BJ (cell line): ENCODE results near the gene MYO3B. TPM values are rescaled to one million over a fixed set of nuclear protein-coding genes. Genes with fewer than 3 reads are reported as not detected.

Source experiments
- CTCF ChIA-PET: fragments of 350-600 bp; formaldehyde crosslinking; extraction: SDS; loops from one replicate; lab custom pipeline; 2021; ENCODE audit warnings: antibody characterized with exemption, inconsistent platforms; lab: Yijun Ruan, JAX
- POLR2A ChIA-PET: fragments of 300-600 bp; sonication (Branson Sonifier 250); formaldehyde crosslinking; extraction: SDS; loops from one replicate; lab custom pipeline; 2021; ENCODE audit warnings: antibody characterized with exemption; lab: Charles Lee
- DNase-seq: peaks from one replicate; pipeline ENCODE4 v3.0.0-alpha.2; 2011; ENCODE audit warnings: low read depth
- H3K27me3 ChIP-seq: 2 replicates; pipeline ENCODE4 v1.6.0; 2011; ENCODE audit warnings: low read length; ENCODE audit not compliant: control insufficient read depth, insufficient read depth
- H3K36me3 ChIP-seq: 2 replicates; pipeline ENCODE4 v1.5.1; 2011; ENCODE audit warnings: low read length; ENCODE audit not compliant: control insufficient read depth, insufficient read depth
- H3K4me3 ChIP-seq: 2 replicates; pipeline ENCODE4 v1.5.1; 2011; ENCODE audit warnings: low read depth, mild to moderate bottlenecking, control low read depth, low read length
- CTCF ChIP-seq: IDR thresholded peaks from 2 replicates; pipeline ENCODE4 v1.5.1; 2011; ENCODE audit warnings: low read depth, mild to moderate bottlenecking, control low read depth, inconsistent platforms, low read length, moderate library complexity; ENCODE audit not compliant: insufficient read depth
- polyA plus RNA-seq: library from polyadenylated mRNA; depleted of rRNA; stranded (reverse); fragments of >200 nt; gene quantifications from 2 replicates; pipeline ENCODE4 v1.2.3, GENCODE V29; 2011

MYO3B gene
- polyA plus RNA-seq, 1 experiment = not detected

- Histone ChIP-seq H3K27me3 (no peaks in the 10 kb centered on the region), H3K36me3 (no peaks in the 10 kb centered on the region), H3K4me3 (no peak overlapping the region)
- no peak for DNase-seq
- POLR2A ChIA-PET = no interaction called here
- CTCF ChIA-PET = interaction anchor here (1.3 kb wide), 1 partner anchor 9 kb away, joined by 3 read pairs; no protein-coding TSS in a partner anchor
- no peak for TF ChIP-seq CTCF
Observed at GRCh38 chr2:170227951-170228350, 50.0 kb downstream of the MYO3B start.

GRCh38 chr2:170228429-170228828 is 50.5 kb downstream of the MYO3B start:
- Histone ChIP-seq H3K27me3 (no peaks in the 10 kb centered on the region), H3K4me3 (no peak overlapping the region), H3K36me3 (no peaks in the 10 kb centered on the region)
- no peak for TF ChIP-seq CTCF
- no peak for DNase-seq
- CTCF ChIA-PET = interaction anchor here (1.3 kb wide), 1 partner anchor 8 kb away, joined by 3 read pairs; no protein-coding TSS in a partner anchor
- POLR2A ChIA-PET = no interaction called here

GRCh38 chr2:170229125-170229524 is 51.2 kb downstream of the MYO3B start:
- ChIA-PET CTCF (interaction anchor here (0.9 to 1.3 kb wide), 2 partner anchors 8 to 20 kb away, joined by 3 read pairs; no protein-coding TSS in a partner anchor), POLR2A (no interaction called here)
- Histone ChIP-seq H3K36me3 (no peaks in the 10 kb centered on the region), H3K4me3 (no peak overlapping the region), H3K27me3 (no peaks in the 10 kb centered on the region)
- no peak for DNase-seq
- TF ChIP-seq CTCF = no peak

- H3K27me3 ChIP-seq = no peaks in the 10 kb centered on the region
- ChIA-PET CTCF (interaction anchor here (0.9 kb wide), 1 partner anchor 19 kb away, joined by 3 read pairs; no protein-coding TSS in a partner anchor), POLR2A (no interaction called here)
- no peak for TF ChIP-seq CTCF
- no peaks in the 10 kb centered on the region for H3K36me3 ChIP-seq
- H3K4me3 ChIP-seq = no peak overlapping the region
- no peak for DNase-seq
Observed at GRCh38 chr2:170229744-170230143, 51.8 kb downstream of the MYO3B start.

GRCh38 chr2:170235860-170236679 is 58.1 kb downstream of the MYO3B start:
- ChIA-PET POLR2A (no interaction called here), CTCF (interaction anchor here (0.6 to 2.1 kb wide), 12 partner anchors 7 to 1144 kb away, joined by 3 to 13 read pairs (median 4); partner anchors contain the start of gene GAD1)
- Histone ChIP-seq H3K27me3 (peaks cover 1% of the 10 kb centered on the region; the same call in 1 of the 2 replicates), H3K4me3 (no peak overlapping the region), H3K36me3 (no peaks in the 10 kb centered on the region)
- no peak for DNase-seq
- TF ChIP-seq CTCF = peak; percentile 55
